GM21423 (cell line): ENCODE data around the gene UBE4A.
"Not testable (repeated sequence)": the region's sequence is repeated elsewhere in the genome, so short reads cannot be mapped to it uniquely, and the experiment has no call there.

Source experiments
- ATAC-seq: cut with Tn5 transposase; IDR thresholded peaks from one replicate; pipeline ENCODE4 v1.9.1; 2021; ENCODE audit warnings: mild to moderate bottlenecking, moderate library complexity; ENCODE audit not compliant: unreplicated experiment

The UBE4A gene

GRCh38 chr11:118398791-118399559, 39.6 kb downstream of the UBE4A start:
- ATAC-seq, result peak; percentile 36

GRCh38 chr11:118401151-118401879, 41.9 kb downstream of the UBE4A start, which contains the start of gene ATP5MG:
Gene ATP5MG (plus strand): TSS chr11:118401606. CDS start chr11:118401666, 60 bp downstream.
- peak; percentile 61 for ATAC-seq

- ATAC-seq, result peak; percentile 13
Measured at GRCh38 chr11:118401880-118402590, 42.6 kb downstream of the UBE4A start.

- not testable (repeated sequence) for ATAC-seq
Measured at GRCh38 chr11:118402594-118402993, 43.2 kb downstream of the UBE4A start.

GRCh38 chr11:118406599-118407166, 47.3 kb downstream of the UBE4A start:
- ATAC-seq, result no peak

- ATAC-seq, result no peak
Measured at GRCh38 chr11:118410055-118410745, 50.8 kb downstream of the UBE4A start.

GRCh38 chr11:118411530-118411929, 52.1 kb downstream of the UBE4A start:
- ATAC-seq, result no peak

- ATAC-seq, result no peak
Measured at GRCh38 chr11:118412921-118413320, 53.5 kb downstream of the UBE4A start.

GRCh38 chr11:118415062-118415738, 55.8 kb downstream of the UBE4A start:
- no peak for ATAC-seq

- no peak for ATAC-seq
Measured at GRCh38 chr11:118415739-118416068, 56.3 kb downstream of the UBE4A start.

GRCh38 chr11:118416900-118417299, 57.5 kb downstream of the UBE4A start:
- ATAC-seq, result not testable (repeated sequence)

GRCh38 chr11:118417801-118418200, 58.4 kb downstream of the UBE4A start:
- no peak for ATAC-seq

- no peak for ATAC-seq
Measured at GRCh38 chr11:118418766-118419165, 59.4 kb downstream of the UBE4A start.

- no peak for ATAC-seq
Measured at GRCh38 chr11:118427707-118428106, 68.3 kb downstream of the UBE4A start.

- ATAC-seq, result no peak
Measured at GRCh38 chr11:118430956-118431355, 71.6 kb downstream of the UBE4A start.

GRCh38 chr11:118434123-118434552, 74.7 kb downstream of the UBE4A start:
- no peak for ATAC-seq

GRCh38 chr11:118434553-118435289, 75.3 kb downstream of the UBE4A start:
- no peak for ATAC-seq

- peak; percentile 26 for ATAC-seq
Measured at GRCh38 chr11:118435290-118435892, 76.0 kb downstream of the UBE4A start.
